Muscle of back (tissue), 11 donors: ENCODE measurements around the gene PRXL2B. TPM values are rescaled to one million over a fixed set of nuclear protein-coding genes. Genes with fewer than 3 reads are reported as not detected.

Experiments used
- DNase-seq, 3 donors: peaks; one replicate each; pipeline versions ENCODE4 v3.0.0 to v3.0.0-alpha.2; 2013
- polyA plus RNA-seq, 10 donors: library from polyadenylated mRNA; unstranded; fragments of 120-200 nt; gene quantifications; one replicate each; pipeline ENCODE4 v1.2.1, GENCODE V29; 2013; ENCODE audit not compliant: insufficient read length in 10 of 10

Gene PRXL2B
- polyA plus RNA-seq, 10 donors: 16.6 to 26.6 (median 20.9) TPM

DNA sequence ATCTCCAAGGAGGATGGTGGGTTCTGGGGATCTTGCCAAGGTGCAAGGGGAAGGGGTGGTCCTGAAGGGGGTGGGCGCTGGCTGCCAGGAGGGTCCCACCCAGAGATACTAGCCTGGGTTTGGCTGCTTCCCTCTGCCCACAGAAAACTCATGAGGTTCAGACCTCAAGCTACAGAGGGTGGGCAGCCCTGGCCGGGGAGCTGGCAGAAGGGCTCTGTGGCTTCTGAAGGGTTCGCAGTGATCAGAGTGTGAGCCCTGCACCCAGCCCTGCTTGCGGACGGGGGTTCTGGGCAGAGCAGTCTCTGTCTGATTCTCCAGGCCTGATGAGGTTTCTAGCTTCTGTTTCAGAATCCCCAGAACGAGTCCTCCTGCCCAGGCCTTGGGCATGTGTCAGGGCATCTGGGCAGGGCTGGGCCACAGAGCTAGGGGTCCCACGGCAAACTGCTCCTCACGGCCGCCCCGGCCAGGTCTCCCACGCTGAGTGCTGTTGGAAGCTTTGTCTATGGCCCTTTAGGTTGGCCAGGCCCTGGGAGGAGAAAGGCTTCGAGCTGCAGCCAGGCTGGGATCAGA, 46.9 kb downstream of the PRXL2B start:
- no peak for DNase-seq

DNA sequence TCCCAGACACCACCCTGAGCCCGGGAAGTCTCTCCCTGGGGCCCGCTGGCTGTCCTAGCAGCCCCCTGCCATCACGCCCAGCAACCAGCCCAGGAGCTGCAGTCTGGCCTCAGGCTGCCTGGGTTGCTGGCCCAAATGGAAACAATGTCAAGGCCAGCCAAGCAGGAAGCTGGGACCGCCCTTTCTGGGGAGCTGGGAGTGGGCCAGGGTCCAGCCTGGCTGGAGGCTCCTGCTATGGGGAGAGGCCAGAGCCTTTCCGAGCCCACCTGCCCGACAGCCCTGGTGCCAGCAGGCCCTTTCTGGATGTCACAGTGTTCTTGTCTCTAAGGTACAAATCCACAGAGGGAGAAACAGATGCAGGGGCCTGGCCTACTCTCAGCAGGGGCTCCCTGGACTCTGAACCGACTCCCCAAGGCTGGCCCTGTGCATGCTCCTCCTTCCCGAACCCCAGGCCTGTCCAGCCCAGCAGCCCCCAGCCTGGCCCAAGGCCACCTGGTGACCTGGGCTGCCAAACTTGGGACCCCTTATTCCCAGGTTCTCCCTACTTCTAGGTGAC, 47.4 kb downstream of the PRXL2B start:
- peak in 2 of 3 donors; percentile 47 to 67 for DNase-seq

DNA sequence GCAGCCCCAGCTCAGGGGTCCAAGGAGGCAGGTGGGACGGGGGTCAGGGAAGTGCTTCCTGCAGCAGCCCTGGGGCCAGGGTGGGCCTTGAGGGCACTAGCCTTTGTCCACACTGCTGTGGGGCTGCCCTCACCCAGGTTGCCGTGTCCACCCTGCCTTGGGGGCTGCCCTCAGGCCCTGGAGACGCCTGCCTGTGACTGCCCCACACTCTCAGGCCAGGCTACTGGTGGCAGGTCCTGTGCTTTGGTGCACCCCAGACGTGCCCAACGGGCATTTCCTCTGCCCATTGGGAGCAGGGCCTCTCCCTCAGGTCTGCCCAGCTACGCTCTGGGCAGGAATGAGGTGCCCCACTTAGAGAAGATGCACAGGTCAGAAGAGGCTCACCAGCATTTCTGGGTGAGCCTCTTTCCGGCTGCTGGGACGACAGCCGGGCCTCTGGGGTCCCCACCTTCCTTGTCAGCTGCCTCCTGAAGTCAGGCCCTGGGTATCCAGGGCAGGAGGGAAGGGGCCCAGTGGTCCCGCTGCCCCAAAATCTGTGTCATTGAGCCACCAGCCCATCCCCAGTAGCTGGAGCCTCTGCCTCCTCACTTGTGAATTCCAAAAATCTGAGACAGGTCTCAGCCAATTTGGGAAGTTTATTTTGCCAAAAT, 48.9 kb downstream of the PRXL2B start:
- DNase-seq: no peak

DNA sequence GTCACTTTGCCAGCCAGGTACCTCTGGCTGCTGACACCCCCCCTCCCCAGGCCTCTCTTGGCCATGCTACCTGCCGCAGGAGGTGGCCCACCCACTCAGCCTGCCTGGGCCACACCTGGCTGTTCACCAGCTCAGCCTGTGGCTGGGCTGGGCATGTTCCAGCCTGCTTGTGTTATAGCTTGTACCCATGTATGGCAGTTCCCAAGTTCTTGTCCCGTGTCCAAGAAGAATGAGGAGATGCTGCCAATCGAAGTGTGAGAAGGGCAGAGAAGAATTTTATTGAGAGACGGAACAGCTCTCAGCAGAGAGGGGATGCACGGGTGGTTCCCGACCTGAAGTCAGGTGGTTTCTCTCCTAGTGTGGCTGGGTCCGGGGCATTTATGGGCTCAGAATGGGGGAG, 50.2 kb downstream of the PRXL2B start:
- DNase-seq: no peak

DNA sequence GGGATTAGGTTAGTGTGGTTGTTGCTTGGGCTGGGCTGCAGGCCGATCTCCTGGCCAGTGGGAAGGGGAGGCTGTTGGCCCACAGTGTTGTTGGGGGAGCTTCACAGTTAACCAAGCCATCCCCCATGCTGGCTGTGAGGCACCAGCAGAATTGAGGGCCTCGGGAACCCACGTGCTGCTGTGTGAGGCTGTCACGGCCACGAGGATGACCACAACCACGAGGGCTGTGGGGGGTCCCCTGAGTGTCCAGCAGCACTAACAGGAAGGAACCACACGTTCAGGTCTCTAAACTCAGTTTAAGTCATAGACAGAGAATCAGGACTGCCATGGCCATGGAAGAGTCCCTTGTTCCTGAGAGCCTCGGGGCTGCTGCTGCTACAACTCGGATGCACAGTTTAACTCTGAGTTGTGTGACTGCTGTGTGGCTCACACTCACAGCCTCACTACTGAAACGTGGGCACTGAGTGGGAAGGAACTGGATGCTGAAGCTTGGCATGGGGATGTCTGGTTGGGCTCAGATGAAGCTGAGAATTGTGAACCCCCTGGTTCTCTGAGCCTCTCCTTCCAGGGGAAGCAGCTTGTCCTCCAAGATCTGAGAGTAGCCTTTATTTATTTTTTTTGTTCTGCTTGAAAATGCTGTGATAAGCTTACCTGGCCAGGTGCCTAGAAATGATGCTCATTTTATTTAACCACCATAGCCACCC, 51.0 kb downstream of the PRXL2B start:
- no peak for DNase-seq

DNA sequence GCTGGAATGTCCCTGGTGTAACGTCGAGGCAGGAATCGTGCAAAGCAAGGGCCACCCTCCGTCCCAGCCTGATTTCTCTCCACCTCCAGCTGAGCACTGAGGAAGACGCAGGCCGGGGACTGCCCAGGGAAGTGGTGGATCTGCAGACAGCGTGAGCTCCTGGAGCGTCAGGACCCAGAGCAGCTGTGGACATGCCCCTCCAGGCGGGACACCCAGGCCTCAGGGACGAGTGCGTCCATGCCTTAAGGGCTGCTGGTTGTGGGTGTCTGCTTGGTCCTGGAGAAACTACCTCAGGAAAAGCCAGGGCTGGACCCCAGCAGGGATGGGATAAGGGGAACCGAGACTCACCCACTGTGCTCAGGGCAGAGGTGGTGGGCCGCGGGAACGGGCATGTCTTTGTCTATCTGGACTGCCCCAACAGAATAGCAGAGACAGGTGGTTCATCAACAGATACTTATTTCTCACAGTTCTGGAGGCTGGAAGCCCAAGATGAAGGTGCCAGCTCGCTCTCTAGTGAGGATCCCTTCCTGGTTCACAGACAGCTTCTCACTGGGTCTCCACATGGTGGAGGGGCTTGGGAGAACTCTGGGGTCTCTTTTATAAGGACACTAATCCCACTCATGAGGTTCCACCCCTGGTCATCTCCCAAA, 52.0 kb downstream of the PRXL2B start:
- no peak for DNase-seq

DNA sequence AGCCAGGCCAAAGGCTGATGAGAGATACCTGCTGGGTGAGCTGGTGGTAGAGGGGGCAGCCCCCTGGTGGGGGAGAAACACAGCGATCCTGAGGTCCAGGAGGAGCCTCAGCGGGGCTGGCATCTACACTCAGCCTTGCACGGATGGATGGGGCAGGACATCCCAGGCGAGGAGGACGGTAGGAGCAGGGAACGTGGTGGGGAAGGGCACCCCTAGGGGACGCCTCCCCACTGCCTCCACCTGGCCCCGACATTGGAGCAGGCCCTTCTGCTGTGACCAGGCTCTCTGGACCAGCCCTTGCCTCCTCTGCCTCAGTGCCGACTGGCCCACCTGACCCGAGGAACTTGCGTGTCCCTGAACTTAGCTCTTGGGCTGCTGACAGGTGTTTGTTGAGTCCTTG, 52.6 kb downstream of the PRXL2B start:
- DNase-seq: no peak

DNA sequence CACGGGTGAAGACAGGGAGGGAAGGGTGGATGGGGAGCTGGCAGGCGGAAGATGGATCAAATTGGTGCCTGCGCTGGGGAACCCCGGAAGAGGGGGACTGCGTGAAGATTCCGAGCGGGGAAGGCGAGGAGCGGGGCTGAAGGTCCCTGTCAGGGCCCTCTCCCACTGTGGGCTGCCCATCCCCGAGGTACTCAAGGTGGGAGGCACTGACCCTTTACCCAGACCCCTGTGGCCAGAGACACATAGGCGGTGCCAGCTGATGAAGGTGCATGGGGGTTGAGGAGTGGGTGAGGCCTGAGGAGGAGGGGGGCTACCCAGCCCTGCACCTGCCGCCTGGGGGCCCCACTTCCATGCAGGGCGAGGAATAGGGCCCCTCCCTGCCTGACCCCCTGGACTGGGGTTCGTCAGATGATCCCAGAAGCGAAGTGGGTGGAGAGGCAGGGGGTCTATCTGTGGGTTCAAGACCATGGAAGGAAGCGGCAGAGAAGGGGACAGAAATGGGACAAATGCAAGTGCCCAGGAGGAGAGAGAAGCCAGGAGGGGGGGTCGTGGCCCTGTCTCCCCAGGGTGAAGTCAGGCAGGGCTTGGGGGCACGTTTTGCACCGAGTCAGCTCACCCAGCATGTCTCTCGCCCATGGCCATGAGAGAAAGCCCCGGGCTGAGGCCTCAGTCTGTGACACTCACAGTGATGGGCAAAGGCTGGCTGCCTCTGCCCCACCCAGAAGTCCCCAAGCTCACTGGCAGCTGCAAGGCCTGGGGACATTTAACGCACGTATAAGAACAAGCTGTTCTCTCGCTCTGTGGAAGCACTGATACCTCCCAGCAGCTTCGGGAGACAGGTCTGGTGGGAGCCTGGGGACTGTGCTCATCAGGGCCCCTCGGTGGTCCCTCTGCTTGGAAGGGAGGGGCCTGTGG, 53.3 kb downstream of the PRXL2B start:
- DNase-seq: peak in 2 of 3 donors; percentile 26 to 45

DNA sequence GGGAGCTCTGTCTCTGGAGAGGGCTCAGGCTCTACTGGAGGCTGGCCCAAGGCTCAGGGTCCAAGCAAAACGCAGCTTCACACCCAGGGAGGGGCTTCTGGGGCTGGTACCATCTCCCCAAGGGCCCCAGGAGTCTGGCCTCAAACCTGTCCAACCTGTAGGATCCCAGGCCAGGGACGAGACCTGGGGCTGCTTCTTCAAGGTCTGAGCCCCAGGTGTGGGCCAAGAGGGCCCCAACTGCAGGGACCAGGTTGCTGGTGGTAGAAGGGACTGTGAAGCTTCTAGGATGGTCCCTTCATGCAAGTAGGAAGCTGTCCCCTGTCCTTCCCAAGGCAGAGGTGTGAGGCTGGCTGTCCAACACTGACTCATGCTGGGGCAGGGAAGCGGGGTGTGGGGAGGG, 54.0 kb downstream of the PRXL2B start:
- DNase-seq: no peak

Other genes with a start within 250 kb of the PRXL2B start
- gene MORN1, start 195.2 kb upstream of the PRXL2B start, polyA plus RNA-seq: 1 to 10 TPM; 4.2 to 9.1 (median 6.2) TPM
- gene RER1, start 194.9 kb upstream of the PRXL2B start, polyA plus RNA-seq: 10 to 100 TPM; 69.9 to 87.9 (median 80.9) TPM
- 10 to 100 TPM; 14.4 to 19.9 (median 17.5) TPM for gene PEX10, start 174.2 kb upstream of the PRXL2B start, polyA plus RNA-seq
- 1 to 10 TPM in 4 of 10 donors, under 1 TPM in 6; 0.39 to 3.3 (median 0.71) TPM for gene PLCH2, start 110.5 kb upstream of the PRXL2B start, polyA plus RNA-seq
- gene PANK4, start 60.2 kb upstream of the PRXL2B start, polyA plus RNA-seq: 10 to 100 TPM; 18.3 to 22.5 (median 21.1) TPM
- 1 to 10 TPM in 1 of 10 donors, under 1 TPM in 9; 0.18 to 1.0 (median 0.55) TPM for gene HES5, start 56.5 kb upstream of the PRXL2B start, polyA plus RNA-seq
- gene TNFRSF14, start 30.4 kb upstream of the PRXL2B start, polyA plus RNA-seq: 10 to 100 TPM; 11.5 to 22.6 (median 13.8) TPM
- gene MMEL1, start 46.2 kb downstream of the PRXL2B start, polyA plus RNA-seq: under 1 TPM; 0.13 to 0.81 (median 0.49) TPM
- under 1 TPM; 0.09 to 0.58 (median 0.19) TPM for gene TTC34, start 214.9 kb downstream of the PRXL2B start, polyA plus RNA-seq